ENCODE results near the gene HOXA5.

The HOXA5 gene

DNA sequence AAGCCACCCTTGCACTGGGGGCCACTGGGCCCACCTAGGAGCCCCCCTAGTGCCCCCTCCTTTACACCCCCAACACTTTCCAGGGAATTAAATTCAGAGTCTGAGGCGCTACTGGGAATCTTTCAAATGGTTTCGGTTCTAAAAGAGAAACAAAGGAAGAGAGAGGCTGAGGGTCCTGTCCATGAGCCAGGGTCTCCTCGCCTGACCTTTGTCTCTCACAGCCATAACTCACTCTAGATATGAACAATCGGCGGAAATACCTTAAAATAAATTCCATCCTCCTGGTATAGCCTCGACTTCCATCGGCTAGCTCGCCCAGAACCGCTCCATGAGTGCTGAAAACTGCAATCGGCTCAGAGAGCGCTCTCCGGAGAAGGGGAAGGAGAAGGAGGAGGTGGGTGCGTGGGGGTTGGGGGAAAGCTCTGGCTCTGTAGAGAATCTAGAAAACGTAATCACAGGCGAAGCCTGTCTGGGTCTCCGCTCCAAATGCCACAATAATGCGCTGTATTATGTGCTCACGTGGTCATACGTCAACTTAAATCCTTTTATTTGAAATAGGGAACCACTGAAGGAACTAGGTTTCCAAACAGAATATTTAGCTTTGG, 25.5 kb downstream of the HOXA5 start:
- H3K27me3 Mint-ChIP-seq, result peaks cover 14% of the 10 kb centered on the region
- H3K36me3 Mint-ChIP-seq, result no peaks in the 10 kb centered on the region
- ATAC-seq, result no peak
- no peak overlapping the region for H3K27ac Mint-ChIP-seq
- H3K4me3 Mint-ChIP-seq, result no peak overlapping the region
- no peaks in the 10 kb centered on the region for H3K9me3 Mint-ChIP-seq
- H3K4me1 Mint-ChIP-seq, result no peaks in the 10 kb centered on the region

DNA sequence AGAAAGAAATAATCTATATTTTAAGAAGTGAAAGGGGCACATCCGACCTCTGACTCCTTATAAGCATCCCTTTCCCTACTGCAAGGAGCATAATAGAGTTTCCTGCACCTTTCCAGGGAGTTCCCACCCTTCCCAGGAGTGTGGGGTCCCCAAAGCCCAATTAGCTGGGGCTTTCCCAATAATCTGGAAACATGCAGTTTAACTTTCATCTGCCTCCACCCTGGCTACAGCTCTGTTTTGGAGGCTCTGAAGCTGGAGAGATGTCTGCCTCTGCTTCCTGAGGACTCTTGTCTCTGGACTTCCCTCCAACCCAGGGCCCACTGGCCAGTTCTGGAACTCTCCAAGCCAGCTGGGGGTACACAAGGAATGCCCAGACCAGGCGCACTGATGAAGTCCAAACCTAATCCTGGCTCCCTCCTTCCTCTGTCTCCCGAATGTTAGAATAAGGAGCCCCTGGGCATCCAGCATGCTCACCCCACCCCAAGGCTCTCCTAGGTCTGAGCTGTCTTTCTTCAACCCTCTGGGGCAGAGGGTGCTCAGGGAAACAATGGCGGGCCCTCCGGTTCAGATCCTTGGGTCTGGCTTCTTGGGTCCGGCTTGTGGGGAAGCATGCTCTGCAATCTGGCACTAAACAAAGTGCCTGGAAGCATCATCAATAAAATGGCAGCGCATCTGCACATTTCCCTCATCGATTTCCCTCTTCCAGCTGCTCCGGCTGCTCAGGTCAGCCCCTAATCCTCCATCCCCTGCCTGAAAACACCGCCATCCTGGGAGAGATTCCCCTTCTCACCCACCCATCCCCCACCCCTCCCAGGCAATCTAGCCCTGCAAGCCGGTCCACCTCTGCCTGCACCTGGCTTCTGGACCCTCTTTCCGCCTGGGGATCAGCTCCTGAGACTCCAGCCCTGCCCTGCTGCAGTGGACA, 26.3 kb downstream of the HOXA5 start:
- no peak overlapping the region for H3K27ac Mint-ChIP-seq
- ATAC-seq, result no peak
- peaks cover 14% of the 10 kb centered on the region for H3K27me3 Mint-ChIP-seq
- H3K4me1 Mint-ChIP-seq, result no peaks in the 10 kb centered on the region
- no peaks in the 10 kb centered on the region for H3K9me3 Mint-ChIP-seq
- H3K4me3 Mint-ChIP-seq, result no peak overlapping the region
- H3K36me3 Mint-ChIP-seq, result no peaks in the 10 kb centered on the region

DNA sequence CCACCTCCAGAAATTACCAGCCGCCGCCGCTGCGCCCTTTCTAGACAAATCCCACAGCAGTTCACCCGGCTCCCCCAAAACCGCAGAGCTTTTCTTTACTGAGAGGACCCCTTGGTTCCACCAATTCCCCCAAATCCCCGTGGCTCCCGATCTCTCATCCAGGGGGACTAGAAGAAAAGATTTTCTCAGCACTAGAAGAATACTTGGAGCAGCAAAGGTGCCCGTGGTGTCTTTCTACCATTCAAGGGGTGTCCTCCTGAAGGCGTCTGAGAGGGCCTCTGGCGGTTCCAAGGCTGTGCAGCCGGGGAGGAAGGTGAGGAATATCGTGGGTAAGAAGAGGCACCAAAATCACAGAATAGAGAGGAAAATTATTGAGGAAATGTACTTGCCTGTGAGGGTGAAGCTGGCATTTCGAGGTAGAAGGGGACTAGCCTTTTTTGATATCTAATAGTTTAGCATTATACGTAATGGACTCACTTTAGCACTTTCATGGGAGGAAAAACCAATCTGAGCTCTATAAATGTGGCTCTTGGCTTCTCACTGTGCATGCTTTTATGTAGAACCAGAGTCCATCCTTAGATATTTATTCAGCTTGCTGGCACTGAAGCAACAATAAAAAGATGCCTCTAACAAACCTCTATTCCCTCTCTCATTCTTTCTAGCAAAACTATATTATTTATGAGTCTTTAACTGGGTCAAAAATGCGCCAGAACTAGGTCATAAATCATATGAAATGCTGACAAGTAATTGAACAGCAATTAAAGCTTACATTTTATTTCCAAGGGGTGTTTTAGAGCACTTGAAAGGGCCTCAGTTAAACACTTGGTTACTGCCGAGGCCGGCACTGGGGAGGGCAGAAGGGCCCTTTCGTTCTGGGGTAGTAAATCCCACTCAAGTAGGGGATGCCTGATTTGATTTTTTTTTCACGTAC, 27.2 kb downstream of the HOXA5 start:
- H3K9me3 Mint-ChIP-seq, result no peaks in the 10 kb centered on the region
- H3K36me3 Mint-ChIP-seq, result no peaks in the 10 kb centered on the region
- no peak for ATAC-seq
- H3K4me1 Mint-ChIP-seq, result no peaks in the 10 kb centered on the region
- peaks cover 14% of the 10 kb centered on the region for H3K27me3 Mint-ChIP-seq
- H3K4me3 Mint-ChIP-seq, result no peak overlapping the region
- H3K27ac Mint-ChIP-seq, result no peak overlapping the region

DNA sequence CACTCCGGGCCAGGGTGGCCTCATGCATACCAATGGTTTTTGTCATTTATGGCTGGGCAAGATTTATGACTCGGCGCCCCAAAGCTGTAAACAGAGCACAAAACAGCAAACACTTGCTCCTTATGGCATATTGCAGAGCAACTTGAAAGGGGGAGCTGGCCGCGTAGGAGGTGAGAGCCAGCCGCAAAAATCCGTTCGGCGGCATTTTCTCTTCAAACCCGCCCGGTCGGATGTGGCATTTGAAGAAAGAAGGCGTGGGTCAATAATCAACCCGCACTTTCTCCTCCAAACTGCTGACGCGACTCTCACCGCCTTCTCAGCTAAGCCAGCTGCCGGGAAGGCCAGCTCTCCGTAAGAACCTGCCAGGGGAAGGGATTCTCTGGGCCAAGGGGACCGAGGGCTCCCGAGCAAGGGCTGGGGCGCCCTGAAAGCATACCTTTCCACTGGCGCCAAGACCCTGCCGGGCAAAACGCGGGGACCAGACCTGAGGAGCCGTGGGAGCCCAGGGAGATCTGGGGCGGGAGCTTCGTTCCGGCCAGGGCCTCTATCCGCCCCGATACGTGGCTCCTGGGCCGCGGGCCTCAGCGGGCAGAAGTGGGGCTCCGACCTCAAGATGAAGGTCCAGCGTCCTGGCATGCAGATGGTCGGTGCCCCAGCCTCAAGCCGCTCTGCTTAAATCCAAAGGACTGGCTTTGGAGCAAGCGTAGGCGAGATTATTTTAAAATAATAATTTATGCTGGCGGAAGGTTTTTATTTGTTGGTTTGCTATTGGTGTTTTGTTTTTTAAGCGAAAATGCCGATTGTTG, 28.1 kb downstream of the HOXA5 start:
- Mint-ChIP-seq H3K9me3 (no peaks in the 10 kb centered on the region), H3K36me3 (no peaks in the 10 kb centered on the region), H3K27ac (no peak overlapping the region), H3K4me3 (no peak overlapping the region), H3K4me1 (no peaks in the 10 kb centered on the region), H3K27me3 (peaks cover 14% of the 10 kb centered on the region)
- no peak for ATAC-seq

DNA sequence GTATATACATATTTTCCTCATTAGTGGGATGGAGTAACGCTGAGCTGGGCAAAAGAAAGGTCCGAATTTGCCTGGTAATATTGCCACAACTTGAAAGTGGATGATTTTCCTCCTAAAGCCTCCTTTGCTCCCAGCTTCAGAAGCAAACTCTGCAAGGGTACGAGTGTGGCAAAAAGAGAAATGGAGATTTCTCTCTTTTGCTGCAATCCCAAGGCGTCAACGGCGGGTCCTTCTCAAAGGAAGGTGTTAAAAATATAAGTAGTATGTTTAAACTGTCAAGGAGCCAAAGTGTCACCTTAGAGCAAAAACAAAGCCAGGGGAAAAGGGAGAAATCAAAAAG, 28.6 kb downstream of the HOXA5 start:
- Mint-ChIP-seq H3K4me3 (no peak overlapping the region), H3K9me3 (no peaks in the 10 kb centered on the region), H3K4me1 (no peaks in the 10 kb centered on the region), H3K27me3 (peaks cover 14% of the 10 kb centered on the region), H3K27ac (no peak overlapping the region), H3K36me3 (no peaks in the 10 kb centered on the region)
- no peak for ATAC-seq

DNA sequence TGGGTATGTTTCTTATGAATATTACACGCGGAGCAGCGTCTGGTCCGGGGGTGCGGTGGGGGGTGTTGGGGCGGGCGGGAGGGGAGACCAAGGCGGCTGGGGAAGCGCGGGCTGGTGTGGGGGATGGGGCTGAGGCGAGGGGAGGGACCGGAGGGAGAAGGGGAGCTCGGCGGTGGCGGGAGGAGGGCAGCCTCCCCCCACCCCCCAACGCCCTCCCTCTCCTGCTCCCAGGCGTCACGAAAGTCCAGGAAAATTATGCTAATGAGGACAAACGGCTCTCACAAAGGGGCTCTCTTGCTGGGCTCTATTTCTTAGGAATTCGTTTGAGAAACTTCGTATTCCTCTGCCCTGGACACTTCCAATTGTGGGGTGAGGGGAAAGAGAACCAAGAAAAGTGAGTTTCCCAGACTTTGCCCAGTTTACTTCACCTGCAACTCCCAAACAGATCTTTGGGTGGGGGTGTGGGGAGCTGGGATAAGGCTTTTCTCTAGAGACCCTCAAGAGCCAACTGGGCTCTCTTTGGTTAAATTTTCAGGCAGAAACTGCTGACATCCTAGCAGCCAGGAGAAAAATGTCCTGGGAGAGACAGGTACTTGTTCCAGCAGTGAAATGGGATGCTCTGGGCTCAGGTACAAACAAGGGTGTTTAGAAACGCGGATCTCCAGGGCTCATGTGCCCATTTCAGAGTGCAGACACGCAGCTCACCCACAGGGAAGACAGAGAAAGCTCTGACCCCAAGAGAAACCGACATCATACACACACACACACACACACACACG, 29.3 kb downstream of the HOXA5 start:
- H3K4me3 Mint-ChIP-seq, result no peak overlapping the region
- H3K9me3 Mint-ChIP-seq, result no peaks in the 10 kb centered on the region
- H3K27ac Mint-ChIP-seq, result no peak overlapping the region
- ATAC-seq, result peak; percentile 21
- H3K4me1 Mint-ChIP-seq, result no peaks in the 10 kb centered on the region
- no peaks in the 10 kb centered on the region for H3K36me3 Mint-ChIP-seq
- H3K27me3 Mint-ChIP-seq, result peaks cover 14% of the 10 kb centered on the region

DNA sequence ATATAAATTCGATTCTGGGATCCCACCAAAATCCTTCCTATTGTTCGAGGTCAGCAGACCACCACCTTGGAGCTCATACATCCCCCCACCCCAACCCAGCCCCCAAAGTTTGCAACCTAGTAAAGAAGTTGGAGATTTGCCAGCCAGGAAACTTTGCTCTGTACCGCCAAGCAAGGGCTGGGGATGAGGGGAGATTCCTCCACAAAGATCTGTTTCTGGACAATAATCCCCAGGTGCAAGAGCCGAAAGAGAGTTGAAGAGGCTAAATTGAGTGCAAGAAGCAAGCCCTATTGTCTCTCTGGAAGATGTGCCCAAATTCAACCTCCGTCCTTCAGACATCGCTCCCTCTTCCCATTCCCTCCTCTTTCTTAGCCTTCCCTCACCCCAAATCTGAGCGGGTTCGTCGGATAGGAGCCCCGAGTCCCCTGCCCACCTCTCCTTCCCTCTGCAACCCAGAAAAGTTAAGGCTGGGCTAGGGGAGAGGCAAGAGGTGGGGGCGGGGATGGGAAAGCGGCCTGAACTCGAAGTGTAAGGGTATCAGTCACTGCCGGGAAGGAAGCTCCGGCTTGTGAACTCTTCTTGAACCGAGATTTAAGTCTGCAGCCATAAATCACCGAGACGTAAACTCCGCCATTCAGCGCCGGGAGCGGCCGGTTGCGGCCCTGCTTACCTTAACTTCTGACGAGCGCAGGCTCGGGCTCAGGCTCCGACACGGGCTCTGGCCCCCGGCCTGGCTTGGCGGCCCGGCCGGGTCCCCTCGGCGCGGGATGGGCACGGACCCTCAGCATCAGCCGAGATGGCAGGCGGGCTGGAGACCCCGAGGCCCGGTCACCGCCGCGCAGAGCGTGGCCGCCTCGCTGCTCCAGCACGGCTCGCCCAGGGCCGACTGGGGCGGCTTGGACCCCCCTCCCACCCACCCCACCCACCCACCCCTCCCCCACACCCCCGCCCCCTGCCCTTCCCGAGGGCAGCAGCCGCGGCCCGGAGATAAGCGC, 30.2 kb downstream of the HOXA5 start:
- peaks cover 14% of the 10 kb centered on the region for H3K27me3 Mint-ChIP-seq
- peak; percentile 40 for ATAC-seq
- no peak overlapping the region for H3K27ac Mint-ChIP-seq
- no peaks in the 10 kb centered on the region for H3K9me3 Mint-ChIP-seq
- H3K4me3 Mint-ChIP-seq, result no peak overlapping the region
- H3K36me3 Mint-ChIP-seq, result no peaks in the 10 kb centered on the region
- no peaks in the 10 kb centered on the region for H3K4me1 Mint-ChIP-seq

DNA sequence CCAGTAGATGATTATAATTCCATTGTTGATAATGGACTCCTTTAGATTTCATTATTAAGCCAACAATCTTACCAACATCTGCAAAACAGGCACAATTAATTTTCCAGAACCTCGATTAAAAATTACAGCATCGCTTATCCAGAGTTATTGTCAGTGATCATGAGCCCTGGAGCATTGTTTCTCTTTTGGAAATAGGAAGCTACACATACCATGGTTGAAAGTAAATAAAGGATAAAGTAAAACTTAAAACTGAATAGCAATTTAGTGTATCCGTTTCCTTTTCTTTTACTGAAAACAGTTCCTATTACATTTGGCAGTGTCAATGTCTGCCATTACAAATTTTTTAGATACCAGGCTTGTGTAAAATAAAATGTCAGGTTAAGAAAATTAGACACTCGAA, 31.1 kb downstream of the HOXA5 start:
- Mint-ChIP-seq H3K4me1 (no peaks in the 10 kb centered on the region), H3K4me3 (no peak overlapping the region), H3K36me3 (peaks cover 4% of the 10 kb centered on the region), H3K27me3 (peaks cover 12% of the 10 kb centered on the region), H3K9me3 (peaks cover 3% of the 10 kb centered on the region), H3K27ac (no peak overlapping the region)
- ATAC-seq, result no peak

DNA sequence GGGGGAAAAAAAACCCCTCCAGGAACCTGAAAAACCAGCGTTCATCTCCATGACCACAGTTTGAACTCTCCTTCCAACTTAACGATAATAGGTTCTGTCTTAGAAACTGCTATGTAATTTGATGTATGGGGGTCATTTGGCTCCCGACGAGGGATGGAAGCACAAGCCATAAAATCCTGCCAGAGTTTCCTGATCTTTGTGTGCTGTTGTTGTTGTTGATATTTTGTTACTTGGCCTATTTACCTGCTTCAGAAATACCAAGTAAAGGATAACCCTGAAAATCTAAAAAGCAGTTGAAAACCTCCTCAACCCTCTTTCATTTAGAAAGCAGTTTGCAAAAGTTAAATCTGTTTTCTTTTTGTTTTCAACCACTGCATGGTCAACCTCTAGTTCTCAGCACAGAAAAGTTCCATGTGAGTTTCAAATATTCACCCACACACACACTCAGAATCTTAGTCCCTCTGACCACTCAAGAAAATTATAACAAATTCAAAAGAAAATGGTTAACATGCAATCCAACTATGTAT, 31.7 kb downstream of the HOXA5 start:
- Mint-ChIP-seq H3K36me3 (peaks cover 5% of the 10 kb centered on the region), H3K4me3 (no peak overlapping the region), H3K27me3 (peaks cover 9% of the 10 kb centered on the region), H3K27ac (no peak overlapping the region), H3K9me3 (peaks cover 3% of the 10 kb centered on the region), H3K4me1 (no peaks in the 10 kb centered on the region)
- ATAC-seq, result no peak

DNA sequence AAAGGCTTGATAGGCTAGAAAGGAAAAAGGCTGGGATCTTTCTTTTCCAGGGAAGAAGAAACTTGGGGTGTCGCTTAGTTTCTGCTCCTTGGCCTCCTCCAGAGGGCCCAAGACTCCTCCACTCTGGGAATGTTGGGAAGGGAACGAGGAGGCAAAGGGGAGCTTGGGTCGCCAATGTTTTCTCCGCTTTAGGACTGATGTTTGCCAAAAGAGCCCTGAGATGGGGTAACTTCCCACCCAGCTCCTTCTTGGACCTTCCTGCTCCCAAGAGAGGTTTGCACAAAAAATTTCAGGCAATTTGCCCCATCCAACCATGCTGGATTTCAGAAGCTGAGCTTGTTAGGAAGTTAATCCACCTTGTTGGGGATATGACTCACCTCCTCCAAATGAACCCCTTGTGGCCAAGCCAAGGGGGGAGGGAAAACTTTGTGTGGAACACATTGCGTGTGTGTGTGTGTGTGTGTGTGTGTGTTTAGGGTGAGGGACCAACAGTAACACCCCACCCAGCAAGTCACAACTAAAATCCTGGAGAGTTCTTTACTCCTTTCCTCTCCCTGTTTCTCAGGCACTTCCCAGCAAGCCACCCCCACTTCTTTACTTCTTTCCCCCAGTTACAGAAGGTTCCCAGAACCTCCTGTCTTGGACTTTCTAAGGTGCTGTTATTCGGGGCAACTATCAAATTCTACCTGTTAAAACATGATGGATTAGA, 32.3 kb downstream of the HOXA5 start:
- Mint-ChIP-seq H3K4me3 (no peak overlapping the region), H3K27me3 (peaks cover 9% of the 10 kb centered on the region), H3K27ac (no peak overlapping the region), H3K4me1 (no peaks in the 10 kb centered on the region), H3K9me3 (peaks cover 3% of the 10 kb centered on the region), H3K36me3 (peaks cover 5% of the 10 kb centered on the region)
- no peak for ATAC-seq

DNA sequence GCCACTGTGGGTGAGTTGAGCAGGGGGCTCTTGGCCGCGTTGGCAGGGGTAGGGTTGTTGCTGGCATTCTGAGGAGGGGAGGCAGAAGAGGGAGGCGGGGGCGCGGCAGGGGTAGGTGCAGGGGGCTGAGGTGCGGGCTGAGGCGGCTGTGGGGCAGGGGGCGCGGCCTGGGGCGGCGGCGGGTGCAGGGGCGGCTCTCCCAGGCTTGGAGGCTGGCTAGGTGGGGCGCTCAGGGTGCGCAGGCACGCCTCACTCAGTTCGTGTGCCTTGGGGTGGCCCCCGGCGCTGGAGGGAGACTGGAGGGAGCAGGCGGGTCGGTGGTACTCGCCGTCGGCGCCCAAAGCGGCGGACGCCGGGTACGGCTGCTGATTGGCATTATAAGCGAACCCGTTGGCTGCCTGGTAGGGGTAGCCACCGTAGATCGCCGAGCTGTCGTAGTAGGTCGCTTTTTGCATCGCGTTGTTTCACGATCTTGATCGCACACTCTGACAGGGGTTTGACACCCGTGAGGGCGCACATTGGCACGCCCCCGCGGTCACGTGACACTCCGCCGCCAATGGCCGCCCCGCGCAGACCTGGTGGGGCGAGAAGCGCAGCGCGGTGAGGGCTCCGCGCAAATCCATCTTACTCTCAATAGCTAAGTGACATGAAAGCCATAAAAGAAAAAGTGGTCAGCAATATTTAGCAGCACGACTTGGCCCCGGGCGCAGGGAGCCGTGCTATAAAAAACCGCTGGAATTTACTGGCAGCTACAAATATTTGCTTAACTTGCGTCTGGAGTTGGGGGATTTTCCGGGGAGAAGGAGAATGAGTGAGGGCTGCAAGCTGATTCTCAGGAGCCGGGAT, 33.1 kb downstream of the HOXA5 start:
- ATAC-seq, result peak; percentile 36
- Mint-ChIP-seq H3K4me3 (no peak overlapping the region), H3K36me3 (peaks cover 5% of the 10 kb centered on the region), H3K4me1 (no peaks in the 10 kb centered on the region), H3K27me3 (peaks cover 9% of the 10 kb centered on the region), H3K27ac (no peak overlapping the region), H3K9me3 (peaks cover 3% of the 10 kb centered on the region)

Measured in stimulated activated memory B cell treated with anti-CD40 and anti-IgM and Interleukin-4, amounts not matched to agents 10 μg/mL and 1 μg/mL and 100 μg/mL, for 72 hours (primary cell).